ENCODE measurements around the gene PPM1F.

The PPM1F gene

GRCh38 chr22:21964918-21965484 is 12.4 kb upstream of the PPM1F start:
- no peak for DNase-seq (ENCODE audit: extremely low spot score)
- ChIA-PET CTCF (no interaction called here), POLR2A (interaction anchor here (1.7 kb wide), 1 partner anchor 17 kb away, joined by 6 read pairs; the partner anchor contains the start of gene TOP3B)
- TF ChIP-seq BHLHE40 (IDR thresholded peaks at IDR 0.05; ENCODE audit: borderline replicate concordance) (no peak), TARDBP (IDR thresholded peaks at IDR 0.05) (no peak), ARNT (IDR thresholded peaks at IDR 0.05) (no peak), ELF4 (IDR thresholded peaks at IDR 0.05) (no peak), PKNOX1 (IDR thresholded peaks at IDR 0.05) (no peak), FOXM1 (IDR thresholded peaks at IDR 0.05; ENCODE audit: borderline replicate concordance) (no peak), ZNF384 (IDR thresholded peaks at IDR 0.05) (no peak), SUZ12 (IDR thresholded peaks at IDR 0.05) (no peak), NFRKB (IDR thresholded peaks at IDR 0.05) (no peak), L3MBTL2 (conservative IDR thresholded peaks at IDR 0.05) (no peak), HDGF (IDR thresholded peaks at IDR 0.05; ENCODE audit: borderline replicate concordance) (no peak), CTBP1 (IDR thresholded peaks at IDR 0.05; ENCODE audit: borderline replicate concordance) (no peak), FOXK2 (IDR thresholded peaks at IDR 0.05) (no peak), SP1 (IDR thresholded peaks at IDR 0.05) (no peak)

- no peak for TF ChIP-seq ZNF384 (IDR thresholded peaks at IDR 0.05)
- TF ChIP-seq L3MBTL2 (conservative IDR thresholded peaks at IDR 0.05): no peak
- TF ChIP-seq CTBP1 (IDR thresholded peaks at IDR 0.05; ENCODE audit: borderline replicate concordance): no peak
- no peak for TF ChIP-seq TARDBP (IDR thresholded peaks at IDR 0.05)
- no peak for TF ChIP-seq HDGF (IDR thresholded peaks at IDR 0.05; ENCODE audit: borderline replicate concordance)
- TF ChIP-seq FOXK2 (IDR thresholded peaks at IDR 0.05): no peak
- no peak for TF ChIP-seq FOXM1 (IDR thresholded peaks at IDR 0.05; ENCODE audit: borderline replicate concordance)
- no peak for TF ChIP-seq ELF4 (IDR thresholded peaks at IDR 0.05)
- TF ChIP-seq NFRKB (IDR thresholded peaks at IDR 0.05): no peak
- no peak for TF ChIP-seq SUZ12 (IDR thresholded peaks at IDR 0.05)
- no peak for TF ChIP-seq FOXA1 (IDR thresholded peaks at IDR 0.05)
- no peak for TF ChIP-seq SP1 (IDR thresholded peaks at IDR 0.05)
- TF ChIP-seq PKNOX1 (IDR thresholded peaks at IDR 0.05): no peak
- TF ChIP-seq BHLHE40 (IDR thresholded peaks at IDR 0.05; ENCODE audit: borderline replicate concordance): no peak
- TF ChIP-seq ARNT (IDR thresholded peaks at IDR 0.05): no peak
- no peak for TF ChIP-seq LEF1 (IDR thresholded peaks at IDR 0.05; ENCODE audit: borderline replicate concordance)
- ChIA-PET POLR2A (interaction anchor here (1.7 kb wide), 1 partner anchor 18 kb away, joined by 6 read pairs; the partner anchor contains the start of gene TOP3B), CTCF (interaction anchor here (1.0 kb wide), 1 partner anchor 11 kb away, joined by 3 read pairs; no protein-coding TSS in a partner anchor)
- no peak for DNase-seq (ENCODE audit: extremely low spot score)
Measured at GRCh38 chr22:21964234-21964633, 11.6 kb upstream of the PPM1F start.

- no peak for DNase-seq (ENCODE audit: extremely low spot score)
- TF ChIP-seq NFRKB (IDR thresholded peaks at IDR 0.05) (no peak), CTBP1 (IDR thresholded peaks at IDR 0.05; ENCODE audit: borderline replicate concordance) (no peak), TARDBP (IDR thresholded peaks at IDR 0.05) (no peak), FOXK2 (IDR thresholded peaks at IDR 0.05) (no peak), L3MBTL2 (conservative IDR thresholded peaks at IDR 0.05) (no peak), PKNOX1 (IDR thresholded peaks at IDR 0.05) (no peak), LEF1 (IDR thresholded peaks at IDR 0.05; ENCODE audit: borderline replicate concordance) (no peak), SUZ12 (IDR thresholded peaks at IDR 0.05) (no peak), ZNF384 (IDR thresholded peaks at IDR 0.05) (no peak), ELF4 (IDR thresholded peaks at IDR 0.05) (no peak), BHLHE40 (IDR thresholded peaks at IDR 0.05; ENCODE audit: borderline replicate concordance) (no peak), SP1 (IDR thresholded peaks at IDR 0.05) (no peak), FOXA1 (IDR thresholded peaks at IDR 0.05) (no peak), HDGF (IDR thresholded peaks at IDR 0.05; ENCODE audit: borderline replicate concordance) (no peak), FOXM1 (IDR thresholded peaks at IDR 0.05; ENCODE audit: borderline replicate concordance) (no peak)
- ChIA-PET CTCF (interaction anchor here (1.0 to 2.2 kb wide), 2 partner anchors 9 to 10 kb away, joined by 3 to 7 read pairs; no protein-coding TSS in a partner anchor), POLR2A (interaction anchor here (1.7 kb wide), 1 partner anchor 18 kb away, joined by 6 read pairs; the partner anchor contains the start of gene TOP3B)
Measured at GRCh38 chr22:21963790-21964211, 11.2 kb upstream of the PPM1F start.

GRCh38 chr22:21963286-21963685 is 10.6 kb upstream of the PPM1F start:
- no peak for DNase-seq (ENCODE audit: extremely low spot score)
- ChIA-PET CTCF (interaction anchor here (1.0 to 2.2 kb wide), 2 partner anchors 9 to 10 kb away, joined by 3 to 7 read pairs; no protein-coding TSS in a partner anchor), POLR2A (interaction anchor here (1.7 kb wide), 1 partner anchor 19 kb away, joined by 6 read pairs; the partner anchor contains the start of gene TOP3B)
- no peak for TF ChIP-seq BHLHE40 (IDR thresholded peaks at IDR 0.05; ENCODE audit: borderline replicate concordance)
- no peak for TF ChIP-seq PKNOX1 (IDR thresholded peaks at IDR 0.05)
- TF ChIP-seq FOXK2 (IDR thresholded peaks at IDR 0.05): no peak
- no peak for TF ChIP-seq FOXA1 (IDR thresholded peaks at IDR 0.05)
- no peak for TF ChIP-seq SP1 (IDR thresholded peaks at IDR 0.05)
- TF ChIP-seq CTBP1 (IDR thresholded peaks at IDR 0.05; ENCODE audit: borderline replicate concordance): no peak
- TF ChIP-seq ZNF384 (IDR thresholded peaks at IDR 0.05): no peak
- no peak for TF ChIP-seq LEF1 (IDR thresholded peaks at IDR 0.05; ENCODE audit: borderline replicate concordance)
- TF ChIP-seq L3MBTL2 (conservative IDR thresholded peaks at IDR 0.05): no peak
- no peak for TF ChIP-seq HDGF (IDR thresholded peaks at IDR 0.05; ENCODE audit: borderline replicate concordance)
- TF ChIP-seq ELF4 (IDR thresholded peaks at IDR 0.05): no peak
- TF ChIP-seq SUZ12 (IDR thresholded peaks at IDR 0.05): no peak
- TF ChIP-seq FOXM1 (IDR thresholded peaks at IDR 0.05; ENCODE audit: borderline replicate concordance): no peak
- no peak for TF ChIP-seq NFRKB (IDR thresholded peaks at IDR 0.05)

GRCh38 chr22:21962655-21962949 is 10.0 kb upstream of the PPM1F start:
- POLR2A ChIA-PET: no interaction called here
- TF ChIP-seq PKNOX1 (IDR thresholded peaks at IDR 0.05) (no peak), CTBP1 (IDR thresholded peaks at IDR 0.05; ENCODE audit: borderline replicate concordance) (no peak), ZNF384 (IDR thresholded peaks at IDR 0.05) (no peak)
- CTCF ChIA-PET: interaction anchor here (2.2 kb wide), 1 partner anchor 10 kb away, joined by 7 read pairs; no protein-coding TSS in a partner anchor
- no peak for DNase-seq (ENCODE audit: extremely low spot score)
